ENCODE results near the gene APLP2. TPM values are rescaled to one million over a fixed set of nuclear protein-coding genes. Genes with fewer than 3 reads are reported as not detected.
"Not testable (repeated sequence)": the region's sequence is repeated elsewhere in the genome, so short reads cannot be mapped to it uniquely, and the experiment has no call there.

The APLP2 gene
- total and polyA plus RNA-seq, 2 experiments from 2014 or later = 515 to 608 TPM

DNA sequence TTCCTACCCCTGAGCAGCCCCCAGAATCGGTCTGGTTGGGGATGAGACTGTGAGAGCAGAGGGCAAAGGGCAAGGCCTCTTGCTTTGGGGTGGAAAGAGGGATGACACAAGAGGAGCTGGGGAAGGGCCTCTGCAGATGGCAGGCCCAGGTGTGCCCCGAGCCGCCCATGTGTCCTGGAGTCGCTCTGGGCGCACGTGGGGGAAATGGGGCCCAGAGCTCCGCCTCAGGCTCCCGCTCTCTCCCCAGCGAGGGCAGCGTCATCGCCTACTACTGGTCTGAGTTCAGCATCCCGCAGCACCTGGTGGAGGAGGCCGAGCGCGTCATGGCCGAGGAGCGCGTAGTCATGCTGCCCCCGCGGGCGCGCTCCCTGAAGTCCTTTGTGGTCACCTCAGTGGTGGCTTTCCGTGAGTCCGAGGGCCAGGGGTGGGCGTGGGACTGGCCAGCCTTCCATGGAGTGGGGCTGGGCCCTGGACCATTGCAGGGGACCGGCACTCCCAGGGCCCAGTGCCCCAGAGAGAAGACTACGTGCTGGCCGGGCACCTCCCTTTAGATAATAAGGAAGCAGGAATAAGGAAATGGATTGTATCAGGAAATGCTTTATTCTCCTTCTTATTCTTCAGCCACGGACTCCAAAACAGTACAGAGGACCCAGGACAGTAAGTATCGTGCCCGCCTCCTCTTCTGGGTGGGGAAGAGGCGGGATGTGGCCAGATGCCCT lies 120.0 kb downstream of the APLP2 start:
- Histone ChIP-seq H3K36me3 (no peaks in the 10 kb centered on the region), H3K27me3 (no peaks in the 10 kb centered on the region)
- DNase-seq (ENCODE audit: low read depth in 1 of 2, low spot score in 1 of 2) = no peak

DNA sequence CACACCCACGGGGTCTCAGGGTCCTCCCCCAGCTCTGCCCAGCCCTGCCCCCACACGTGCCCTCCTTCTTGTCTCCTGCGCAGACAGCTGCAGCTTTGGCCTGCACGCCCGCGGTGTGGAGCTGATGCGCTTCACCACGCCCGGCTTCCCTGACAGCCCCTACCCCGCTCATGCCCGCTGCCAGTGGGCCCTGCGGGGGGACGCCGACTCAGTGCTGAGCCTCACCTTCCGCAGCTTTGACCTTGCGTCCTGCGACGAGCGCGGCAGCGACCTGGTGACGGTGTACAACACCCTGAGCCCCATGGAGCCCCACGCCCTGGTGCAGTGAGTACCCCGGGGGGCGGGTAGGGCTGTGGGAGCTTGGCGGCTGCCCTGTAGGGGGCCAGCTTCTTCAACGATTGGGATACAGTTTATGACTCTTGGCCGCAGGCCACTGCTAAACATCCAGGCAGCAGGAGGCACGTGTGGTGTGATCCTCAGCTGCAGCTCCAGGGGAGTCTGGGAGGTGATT lies 120.7 kb downstream of the APLP2 start:
- Histone ChIP-seq H3K9me3 (ENCODE audit: low read depth) (no peaks in the 10 kb centered on the region), H3K27ac (no peak overlapping the region), H3K4me3 (no peak overlapping the region), H3K4me1 (ENCODE audit: low read depth) (no peaks in the 10 kb centered on the region), H3K36me3 (no peaks in the 10 kb centered on the region), H3K27me3 (no peaks in the 10 kb centered on the region)
- no peak for DNase-seq (ENCODE audit: low read depth in 1 of 2, low spot score in 1 of 2)
- no peak for TF ChIP-seq CTCF (IDR thresholded peaks at IDR 0.05; ENCODE audit: low read depth, low read length)

More for the DNA sequence above, 120.0 kb downstream of the APLP2 start:
- Histone ChIP-seq H3K9me3 (ENCODE audit: low read depth) (no peaks in the 10 kb centered on the region), H3K27ac (no peak overlapping the region), H3K4me1 (ENCODE audit: low read depth) (no peaks in the 10 kb centered on the region), H3K4me3 (no peak overlapping the region)
- no peak for TF ChIP-seq CTCF (IDR thresholded peaks at IDR 0.05; ENCODE audit: low read depth, low read length)

GRCh38 chr11:130191896-130192295 lies 122.2 kb downstream of the APLP2 start:
- Histone ChIP-seq H3K4me1 (ENCODE audit: low read depth) (no peaks in the 10 kb centered on the region), H3K27ac (no peak overlapping the region), H3K4me3 (no peak overlapping the region), H3K27me3 (no peaks in the 10 kb centered on the region), H3K9me3 (ENCODE audit: low read depth) (no peaks in the 10 kb centered on the region), H3K36me3 (no peaks in the 10 kb centered on the region)
- no peak for DNase-seq (ENCODE audit: low read depth in 1 of 2, low spot score in 1 of 2)
- no peak for TF ChIP-seq CTCF (IDR thresholded peaks at IDR 0.05; ENCODE audit: low read depth, low read length)

- no peak for DNase-seq (ENCODE audit: low read depth in 1 of 2, low spot score in 1 of 2)
- H3K27ac ChIP-seq = no peak overlapping the region
- no peaks in the 10 kb centered on the region for H3K27me3 ChIP-seq
- no peaks in the 10 kb centered on the region for H3K9me3 ChIP-seq (ENCODE audit: low read depth)
- TF ChIP-seq CTCF (IDR thresholded peaks at IDR 0.05; ENCODE audit: low read depth, low read length) = no peak
- H3K36me3 ChIP-seq = no peaks in the 10 kb centered on the region
- no peak overlapping the region for H3K4me3 ChIP-seq
- no peaks in the 10 kb centered on the region for H3K4me1 ChIP-seq (ENCODE audit: low read depth)
Measured at GRCh38 chr11:130192845-130193267, 123.2 kb downstream of the APLP2 start.

GRCh38 chr11:130193551-130193950 lies 123.9 kb downstream of the APLP2 start:
- not testable (repeated sequence) for DNase-seq (ENCODE audit: low read depth in 1 of 2, low spot score in 1 of 2); H3K27me3 ChIP-seq; H3K9me3 ChIP-seq (ENCODE audit: low read depth); H3K4me3 ChIP-seq; H3K4me1 ChIP-seq (ENCODE audit: low read depth); H3K36me3 ChIP-seq; H3K27ac ChIP-seq

Other genes with a start within 250 kb of the APLP2 start
- 36.3 and 43.7 TPM in 2 replicates for gene NFRKB, start 174.3 kb upstream of the APLP2 start, total RNA-seq
- 44.2 and 50.6 TPM in 2 replicates for gene NFRKB, start 174.3 kb upstream of the APLP2 start, polyA plus RNA-seq
- gene PRDM10, start 67.1 kb upstream of the APLP2 start, total RNA-seq = 6.6 and 12.0 TPM in 2 replicates
- gene PRDM10, start 67.1 kb upstream of the APLP2 start, polyA plus RNA-seq = 2.2 and 4.1 TPM in 2 replicates
- gene ST14, start 89.9 kb downstream of the APLP2 start, total RNA-seq = 0.12 and 0.21 TPM in 2 replicates
- gene ST14, start 89.9 kb downstream of the APLP2 start, polyA plus RNA-seq = 0.61 TPM in 1 of 2 replicates, not detected in the other
- gene ZBTB44, start 245.0 kb downstream of the APLP2 start, total RNA-seq = 23.6 and 36.1 TPM in 2 replicates
- gene ZBTB44, start 245.0 kb downstream of the APLP2 start, polyA plus RNA-seq = 7.1 and 12.1 TPM in 2 replicates

Measured in cardiac muscle cell (in vitro differentiated cells and primary cell).